ENCODE measurements around the gene CFAP65.

Gene CFAP65

GRCh38 chr2:219060821-219061791 is 19.8 kb upstream of the CFAP65 start, which contains the start of gene IHH:
Gene IHH, minus strand, starts transcription at chr2:219060921. Its CDS starts 454 bp downstream, at chr2:219060467.
- no peak for DNase-seq
- intact Hi-C loops (cut with DNase I): no loop called here

DNA sequence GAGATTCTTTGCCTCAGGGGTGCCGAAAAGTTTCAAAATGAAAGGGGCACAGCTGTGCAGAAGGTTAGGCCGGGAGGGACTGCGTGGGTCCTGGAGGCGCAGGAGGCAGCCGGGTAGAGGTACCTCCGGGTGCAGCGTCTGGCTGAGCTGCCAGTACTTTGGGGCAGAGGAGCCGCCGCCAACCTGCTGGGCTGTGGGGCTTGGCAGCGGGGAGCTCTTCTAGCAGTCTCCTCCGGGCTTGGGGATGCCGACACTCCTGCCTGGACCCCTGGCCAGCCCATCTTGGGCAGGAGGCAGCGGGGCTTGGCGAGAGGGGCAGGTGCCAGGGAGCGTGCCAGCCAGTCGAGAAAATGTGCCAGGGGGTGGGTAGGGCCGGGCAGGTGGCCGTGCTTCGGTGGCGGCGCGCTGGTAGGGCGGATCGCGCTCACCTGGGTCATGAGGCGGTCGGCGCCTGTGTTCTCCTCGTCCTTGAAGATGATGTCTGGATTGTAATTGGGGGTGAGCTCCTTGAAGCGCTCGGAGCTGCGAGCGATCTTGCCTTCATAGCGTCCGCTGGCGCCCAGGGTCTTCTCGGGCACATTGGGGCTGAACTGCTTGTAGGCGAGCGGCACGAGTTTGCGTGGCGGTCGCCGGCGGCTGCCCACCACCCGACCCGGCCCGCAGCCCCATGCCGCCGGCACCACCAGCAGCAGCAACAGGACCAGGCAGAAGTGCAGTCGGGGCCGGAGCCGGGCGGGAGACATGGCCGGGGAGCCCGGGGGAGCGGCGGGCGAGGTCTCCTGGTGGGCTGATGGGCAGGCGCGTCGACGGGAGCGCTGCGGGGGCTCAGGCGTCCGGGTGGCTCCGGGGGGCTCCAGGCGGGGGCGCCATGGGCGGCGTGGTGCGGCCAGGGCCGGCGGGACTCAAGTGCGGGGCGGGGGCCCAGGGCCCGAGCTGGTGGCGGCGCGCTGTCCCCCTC is 18.7 kb upstream of the CFAP65 start:
- peak in 1 of 10 donors; percentile 72 for DNase-seq
- intact Hi-C loops (cut with DNase I): loop anchor here (2.0 to 10.0 kb wide), 2 partner anchors 65 to 95 kb away; partner anchors contain the start of gene CRYBA2

GRCh38 chr2:219059375-219059724 is 18.0 kb upstream of the CFAP65 start:
- no peak for DNase-seq

DNA sequence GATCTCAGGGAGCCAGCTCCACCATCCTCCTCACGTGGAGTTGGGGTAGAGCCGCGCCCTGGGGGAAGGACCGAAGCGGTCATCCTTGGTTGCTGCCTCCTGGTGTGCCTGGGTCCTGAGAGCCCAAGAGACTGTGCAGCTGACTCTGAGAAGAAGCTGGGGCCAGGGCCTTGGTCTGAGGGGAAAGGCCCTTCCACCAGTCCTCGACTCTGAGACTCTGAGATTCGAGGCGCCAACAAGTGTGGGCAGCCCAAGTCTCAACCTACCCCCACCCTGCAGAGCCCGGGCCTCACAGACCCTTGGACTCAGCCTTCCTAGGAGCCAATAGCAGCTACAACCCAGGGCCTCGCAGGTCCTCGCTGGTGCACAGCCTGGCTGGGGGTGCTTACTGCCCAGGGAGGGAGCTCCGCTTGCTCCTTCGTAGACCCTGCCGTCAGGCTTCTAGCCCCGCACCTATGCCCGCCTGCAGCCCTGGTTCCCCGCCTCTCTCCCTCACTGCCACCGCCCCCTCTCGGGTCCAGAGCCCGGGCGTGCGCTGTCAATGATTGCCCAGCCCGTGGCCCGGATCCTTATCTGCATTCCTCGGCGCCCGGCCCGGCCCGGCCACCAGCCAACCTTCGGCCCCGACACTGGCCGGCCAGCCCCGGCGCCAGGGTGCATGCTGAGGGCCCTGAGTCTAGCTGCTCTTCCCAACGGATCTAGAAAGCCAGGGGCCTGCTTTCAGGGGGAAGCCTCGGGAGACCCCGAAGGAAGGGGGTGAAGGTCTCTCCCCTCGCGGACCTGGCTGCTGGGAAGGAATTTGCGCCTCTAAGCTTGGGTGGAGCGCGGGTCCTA is 17.4 kb upstream of the CFAP65 start:
- intact Hi-C loops (cut with DNase I): loop anchor here (1.0 to 10.0 kb wide), 3 partner anchors 61 to 96 kb away; partner anchors contain the start of gene CRYBA2
- DNase-seq: peak in 1 of 10 donors; percentile 66

More at GRCh38 chr2:219059375-219059724, 18.0 kb upstream of the CFAP65 start:
- intact Hi-C loops (cut with DNase I): loop anchor here (2.0 to 10.0 kb wide), 2 partner anchors 65 to 95 kb away; partner anchors contain the start of gene CRYBA2

DNA sequence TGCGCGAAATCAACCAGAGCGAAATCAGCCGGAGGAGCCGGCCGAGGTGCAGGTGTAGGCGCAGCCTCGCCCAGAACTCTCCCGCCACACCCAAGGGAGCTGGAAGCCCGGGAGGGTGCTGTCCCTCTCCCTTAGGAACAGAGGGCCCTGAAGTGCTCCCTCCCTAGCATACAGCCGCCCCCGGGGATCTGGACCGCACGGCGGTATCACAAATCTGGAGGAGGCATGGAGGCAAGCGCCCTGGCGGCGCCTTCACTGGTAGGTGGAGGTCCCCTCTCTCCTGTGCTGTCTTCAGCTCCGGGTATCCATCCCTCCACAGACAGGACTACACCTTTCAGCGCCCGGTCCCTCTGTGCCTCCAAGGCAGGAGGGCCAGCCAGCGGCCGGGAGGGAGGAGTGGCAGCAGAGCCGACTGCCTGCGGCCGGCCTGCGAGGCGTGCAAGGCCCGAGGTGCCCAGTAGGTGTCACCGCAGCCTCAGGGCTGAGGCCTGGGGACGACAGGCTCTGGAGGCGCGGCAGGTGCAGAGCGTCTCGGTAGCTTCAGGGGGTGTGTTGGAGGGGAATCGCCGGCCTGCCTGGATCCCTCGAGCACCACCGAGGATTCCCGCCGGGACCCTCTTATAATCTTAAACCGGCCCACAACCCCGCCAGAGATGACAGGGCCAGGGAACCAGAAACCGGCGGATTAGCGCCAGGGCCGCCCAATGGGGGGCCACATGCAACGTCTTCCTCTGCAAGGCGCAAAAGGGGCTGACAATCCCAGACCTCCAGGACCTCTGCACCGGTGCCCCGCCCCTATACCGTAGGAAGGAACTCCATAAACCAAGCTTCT is 16.6 kb upstream of the CFAP65 start:
- intact Hi-C loops (cut with DNase I): loop anchor here (1.0 to 10.0 kb wide), 3 partner anchors 61 to 97 kb away; partner anchors contain the start of gene CRYBA2
- DNase-seq: peak; percentile 74 to 97 (median 79)

DNA sequence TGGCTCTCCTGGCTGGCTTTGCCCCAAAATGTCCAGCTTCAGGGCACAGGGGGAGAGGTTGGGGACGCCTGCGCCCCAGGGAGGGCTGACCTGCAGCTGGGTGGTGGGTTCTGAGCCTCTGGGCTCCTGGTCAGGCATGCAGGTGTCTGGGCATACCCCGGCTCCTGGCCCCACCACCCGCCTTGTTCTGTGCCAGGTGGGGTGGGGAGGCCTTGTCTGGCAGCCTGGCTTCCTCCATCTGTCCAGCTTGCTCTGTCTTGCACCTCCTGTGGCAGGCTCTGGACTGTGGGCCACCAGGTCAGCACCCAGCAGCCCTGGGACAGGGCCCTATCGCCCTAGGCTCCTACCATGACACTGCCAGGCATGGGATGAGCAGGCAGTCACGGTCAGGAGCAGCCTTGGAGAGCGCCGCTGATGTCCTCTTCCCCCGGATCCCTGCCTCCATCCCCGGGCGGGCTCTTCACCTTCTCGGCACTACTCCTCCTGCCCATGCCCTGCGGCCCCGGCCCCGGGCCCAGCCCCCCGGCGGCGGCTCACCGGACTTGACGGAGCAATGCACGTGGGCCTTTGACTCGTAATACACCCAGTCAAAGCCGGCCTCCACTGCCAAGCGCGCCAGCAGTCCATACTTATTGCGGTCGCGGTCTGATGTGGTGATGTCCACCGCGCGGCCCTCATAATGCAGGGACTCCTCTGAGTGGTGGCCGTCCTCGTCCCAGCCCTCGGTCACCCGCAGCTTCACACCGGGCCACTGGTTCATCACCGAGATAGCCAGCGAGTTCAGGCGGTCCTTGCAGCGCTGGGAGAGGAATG is 15.8 kb upstream of the CFAP65 start:
- peak in 2 of 10 donors; percentile 72 to 84 for DNase-seq
- intact Hi-C loops (cut with DNase I): loop anchor here (10.0 kb wide), 1 partner anchor 62 kb away; the partner anchor contains the start of gene CRYBA2

DNA sequence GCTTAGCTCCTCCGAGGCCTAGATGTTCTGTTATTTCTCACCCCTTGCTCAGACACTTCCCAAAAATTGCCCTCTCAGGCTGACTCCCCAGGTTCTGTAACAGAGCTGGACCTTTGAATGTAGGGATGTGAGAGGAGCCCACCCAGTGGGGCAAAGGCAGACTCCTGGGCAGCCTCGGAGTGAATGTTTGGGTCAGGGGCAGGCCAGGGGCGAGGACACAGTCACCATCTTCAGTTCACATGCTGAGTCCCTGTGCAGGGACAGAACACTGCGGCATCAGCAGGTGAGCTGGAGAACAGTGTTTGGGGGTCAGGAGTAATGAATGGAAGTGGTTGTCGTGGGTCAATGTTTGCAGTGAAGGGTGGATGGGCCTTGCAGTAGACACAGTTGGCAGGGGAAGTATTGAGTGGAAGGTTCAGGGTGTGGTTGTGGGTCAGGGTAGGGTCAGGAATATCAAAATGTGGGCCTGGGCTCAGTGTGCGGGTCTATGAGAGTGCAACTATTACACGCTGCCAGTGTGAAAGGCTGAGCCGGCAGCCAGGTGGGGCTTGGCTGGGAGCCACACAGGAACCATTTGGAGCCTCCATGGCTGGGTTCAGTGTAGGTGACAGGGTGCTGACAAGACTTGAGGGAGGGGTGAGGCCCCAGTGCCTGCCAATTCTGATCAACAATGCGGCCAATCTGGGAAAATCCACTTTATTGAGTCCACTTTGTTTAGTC is 15.0 kb upstream of the CFAP65 start:
- intact Hi-C loops (cut with DNase I): loop anchor here (10.0 kb wide), 1 partner anchor 62 kb away; the partner anchor contains the start of gene CRYBA2
- DNase-seq: peak in 1 of 10 donors; percentile 78

DNA sequence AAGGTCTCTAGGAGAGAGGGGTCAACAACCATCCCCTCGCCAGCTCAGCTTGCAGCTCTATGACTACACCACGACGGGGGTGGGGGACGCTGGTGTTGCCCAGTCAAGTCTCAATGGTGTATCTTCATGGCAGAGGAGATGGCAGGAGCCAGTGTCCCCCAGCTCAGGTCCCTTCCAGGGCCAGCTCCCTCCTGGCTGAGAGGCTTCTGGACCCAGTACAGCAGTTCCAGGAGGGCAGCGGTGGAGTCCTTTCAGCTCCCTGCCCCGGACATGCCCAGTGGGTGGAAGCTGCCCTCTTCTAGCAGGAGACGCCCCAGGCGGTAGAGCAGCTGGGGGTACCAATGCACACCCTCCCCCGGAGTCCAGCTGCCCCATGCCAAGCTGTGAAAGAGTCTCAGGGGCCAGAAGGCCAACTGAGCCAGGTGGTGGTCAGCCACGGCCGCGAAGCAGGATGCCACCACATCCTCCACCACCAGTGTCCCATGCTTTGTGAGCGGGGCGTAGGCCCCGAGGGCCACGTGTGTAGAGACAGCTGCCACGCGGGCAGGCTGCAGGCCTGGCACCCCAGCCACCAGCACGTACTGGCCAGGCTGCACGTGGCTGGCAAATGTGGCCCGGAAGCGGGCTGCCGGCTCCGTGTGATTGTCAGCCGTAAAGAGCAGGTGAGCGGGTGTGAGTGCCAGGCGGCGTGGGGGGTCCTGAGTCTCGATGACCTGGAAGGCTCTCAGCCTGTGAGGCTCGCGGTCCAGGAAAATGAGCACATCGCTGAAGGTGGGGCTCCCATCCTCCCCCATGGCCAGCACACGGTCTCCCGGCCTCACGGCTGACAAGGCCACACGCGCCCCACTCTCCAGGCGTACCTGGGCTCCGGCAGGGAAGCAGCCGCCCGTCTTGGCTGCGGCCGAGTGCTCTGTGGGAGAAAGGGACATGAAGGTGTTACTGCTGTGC is 13.9 kb upstream of the CFAP65 start:
- peak in 2 of 10 donors; percentile 64 to 72 for DNase-seq
- intact Hi-C loops (cut with DNase I): loop anchor here (10.0 kb wide), 1 partner anchor 60 kb away; the partner anchor contains the start of gene CRYBA2

DNA sequence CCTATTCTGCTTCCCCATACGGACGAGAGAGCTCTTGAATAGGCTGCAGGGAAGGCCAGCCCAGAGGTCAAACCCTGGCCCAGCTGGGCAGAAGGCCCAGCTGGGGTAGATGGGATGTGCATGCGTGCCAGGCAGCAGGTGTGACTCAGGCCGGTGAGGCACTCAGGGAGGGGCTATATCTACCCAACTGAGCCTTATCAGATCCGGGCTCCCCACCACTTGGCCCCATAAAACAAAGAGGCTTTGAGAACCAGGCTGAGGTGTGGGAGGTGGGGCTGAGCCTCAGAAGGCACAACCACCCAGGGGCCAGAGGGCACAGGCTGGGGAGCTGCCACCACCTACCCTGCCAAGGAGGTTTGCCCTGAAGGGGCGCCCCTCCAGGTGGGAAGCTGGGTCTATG is 8.0 kb upstream of the CFAP65 start:
- DNase-seq: no peak
- intact Hi-C loops (cut with DNase I): no loop called here

DNA sequence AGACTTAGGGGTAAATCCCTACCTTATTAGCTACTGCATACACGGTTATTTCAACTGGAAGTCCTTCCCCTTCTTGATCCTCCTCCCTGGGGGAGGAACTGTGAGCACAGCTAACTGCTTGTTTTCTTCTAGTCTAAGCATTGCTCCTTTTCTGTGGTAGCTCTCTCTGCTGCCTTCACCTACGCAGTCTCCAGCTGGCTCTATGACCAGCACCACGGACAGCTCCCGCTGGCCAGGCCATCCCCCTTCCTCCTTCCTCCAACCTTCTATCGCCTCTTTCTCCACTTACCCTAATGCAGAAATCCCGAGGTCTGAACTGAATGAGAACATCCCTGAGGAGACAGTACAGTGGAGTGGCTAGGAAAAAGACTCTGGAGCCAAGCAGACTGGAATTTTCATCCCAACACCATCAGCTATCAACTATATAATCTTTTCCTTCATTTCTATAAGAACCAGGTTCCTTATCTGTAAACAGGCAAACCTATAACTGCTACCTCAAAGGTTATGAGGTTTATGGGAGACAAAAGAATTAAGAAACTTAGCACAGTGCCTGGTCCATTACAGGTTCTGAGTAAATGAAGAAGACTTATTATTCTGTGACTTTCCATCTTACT is 4.7 kb upstream of the CFAP65 start:
- DNase-seq: peak in 2 of 10 donors; percentile 64 to 80
- intact Hi-C loops (cut with DNase I): no loop called here

DNA sequence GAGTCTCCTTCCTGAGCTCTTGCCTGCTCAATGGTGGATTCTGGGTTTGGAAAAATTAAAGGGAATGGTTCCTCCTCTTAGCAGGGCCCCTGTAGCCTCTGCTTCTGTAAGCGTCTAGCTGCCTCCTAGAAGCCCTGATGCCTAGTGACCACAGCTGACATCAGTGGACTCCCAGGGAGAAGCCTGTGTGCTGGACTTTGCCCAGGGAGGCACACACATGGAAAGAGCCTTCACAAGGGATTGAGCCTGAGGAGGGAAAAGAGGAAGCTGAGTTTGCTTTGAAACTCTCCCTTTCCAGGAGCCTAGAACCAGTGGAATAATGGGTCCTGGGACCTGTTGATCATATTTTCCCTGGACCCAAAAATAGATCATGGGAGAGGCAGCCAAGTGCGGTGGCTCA is 1.4 kb upstream of the CFAP65 start:
- DNase-seq: peak in 1 of 10 donors; percentile 6
- intact Hi-C loops (cut with DNase I): no loop called here

GRCh38 chr2:219042157-219042556 is 841 bp upstream of the CFAP65 start:
- DNase-seq: peak in 1 of 10 donors; percentile 8
- intact Hi-C loops (cut with DNase I): no loop called here

GRCh38 chr2:219038600-219038999 is 2.7 kb downstream of the CFAP65 start:
- intact Hi-C loops (cut with DNase I): no loop called here
- peak in 2 of 10 donors; percentile 5 to 44 for DNase-seq

DNA sequence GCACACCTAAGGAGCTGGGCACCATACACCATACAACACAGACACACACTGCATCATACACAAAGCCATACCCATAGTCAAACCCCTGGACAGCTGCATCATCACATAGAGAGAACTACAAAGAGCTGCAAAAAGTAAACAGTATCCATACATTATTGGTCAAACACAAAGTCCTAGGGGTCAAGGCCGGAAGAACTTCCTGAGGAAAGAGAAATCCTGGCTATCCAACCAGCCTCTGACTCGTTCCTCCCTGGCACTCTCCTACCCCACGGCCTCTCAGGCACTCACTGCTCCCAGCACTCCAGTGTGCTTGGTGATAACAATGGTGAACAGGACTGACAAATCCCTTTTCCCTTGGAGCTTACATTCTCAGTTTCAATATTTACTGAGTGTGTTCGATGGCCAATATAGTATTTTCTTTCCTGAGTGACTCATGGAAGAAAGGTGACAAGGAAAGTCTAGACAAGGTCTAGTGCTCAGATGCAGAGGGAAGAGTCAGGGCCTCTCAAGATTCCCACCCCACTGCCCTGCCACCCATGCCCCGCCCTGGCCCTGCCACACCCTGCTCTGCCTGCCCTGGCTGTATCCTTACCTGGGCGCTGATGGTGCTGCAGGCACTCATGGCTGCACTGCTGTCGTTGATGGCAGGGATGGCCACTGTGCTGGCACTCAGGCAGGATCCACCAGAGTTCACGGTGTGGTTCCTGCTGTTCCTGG is 3.4 kb downstream of the CFAP65 start:
- peak in 2 of 10 donors; percentile 27 to 30 for DNase-seq
- intact Hi-C loops (cut with DNase I): no loop called here

- intact Hi-C loops (cut with DNase I): no loop called here
- peak in 2 of 10 donors; percentile 2 to 13 for DNase-seq
Measured at GRCh38 chr2:219035942-219036341, 5.4 kb downstream of the CFAP65 start.
